Measurements from ENCODE around the gene ADIPOR1. TPM values are rescaled to one million over a fixed set of nuclear protein-coding genes. Genes with fewer than 3 reads are reported as not detected.

The ADIPOR1 gene
- total RNA-seq, 1 donor from 2014 or later = 54.6 TPM

- DNase-seq (ENCODE audit: low spot score) = no peak
- no peak overlapping the region for H2AFZ ChIP-seq (replicated peaks)
- no peak overlapping the region for H3K4me3 ChIP-seq
- no peak for TF ChIP-seq EZH2 (IDR thresholded peaks at IDR 0.05)
- TF ChIP-seq EZH2phosphoT487 (IDR thresholded peaks at IDR 0.05) = no peak
- TF ChIP-seq CTCF (IDR thresholded peaks at IDR 0.05) = no peak
- H3K27me3 Mint-ChIP-seq (ENCODE audit: insufficient read depth, low read depth) = peaks cover 2% of the 10 kb centered on the region
- H3K36me3 Mint-ChIP-seq = no peaks in the 10 kb centered on the region
- H3K27me3 ChIP-seq = no peaks in the 10 kb centered on the region
- H3K4me3 Mint-ChIP-seq = no peak overlapping the region
- H4K20me1 ChIP-seq (ENCODE audit: low read depth) = no peaks in the 10 kb centered on the region
- no peaks in the 10 kb centered on the region for H3F3A ChIP-seq (ENCODE audit: low read depth)
- H3K9me3 ChIP-seq (ENCODE audit: low read depth) = no peaks in the 10 kb centered on the region
- no peaks in the 10 kb centered on the region for H3K4me1 ChIP-seq
- H3K9me3 Mint-ChIP-seq = peaks cover 7% of the 10 kb centered on the region
- no peak overlapping the region for H3K27ac Mint-ChIP-seq
- no peak overlapping the region for H3K4me2 ChIP-seq
- H3K36me3 ChIP-seq = no peaks in the 10 kb centered on the region
- H3K9ac ChIP-seq = no peak overlapping the region
- no peaks in the 10 kb centered on the region for H3K4me1 Mint-ChIP-seq
- no peak overlapping the region for H3K27ac ChIP-seq
- no peaks in the 10 kb centered on the region for H3K79me2 ChIP-seq (ENCODE audit: low read depth)
Observed at GRCh38 chr1:202934755-202935154, 23.4 kb downstream of the ADIPOR1 start.

- peaks cover 7% of the 10 kb centered on the region for H3K9me3 Mint-ChIP-seq
- no peak for TF ChIP-seq EZH2 (IDR thresholded peaks at IDR 0.05)
- no peak for TF ChIP-seq EZH2phosphoT487 (IDR thresholded peaks at IDR 0.05)
- TF ChIP-seq CTCF (IDR thresholded peaks at IDR 0.05) = no peak
- H3K4me1 Mint-ChIP-seq = no peaks in the 10 kb centered on the region
- Histone ChIP-seq H3K9ac (no peak overlapping the region), H3K4me1 (no peaks in the 10 kb centered on the region), H3F3A (ENCODE audit: low read depth) (peaks cover 5% of the 10 kb centered on the region), H3K9me3 (ENCODE audit: low read depth) (no peaks in the 10 kb centered on the region), H3K4me3 (no peak overlapping the region), H3K36me3 (no peaks in the 10 kb centered on the region), H2AFZ (replicated peaks) (no peak overlapping the region), H3K27ac (no peak overlapping the region), H3K79me2 (ENCODE audit: low read depth) (no peaks in the 10 kb centered on the region), H3K27me3 (no peaks in the 10 kb centered on the region), H4K20me1 (ENCODE audit: low read depth) (no peaks in the 10 kb centered on the region), H3K4me2 (no peak overlapping the region)
- H3K36me3 Mint-ChIP-seq = no peaks in the 10 kb centered on the region
- no peak overlapping the region for H3K27ac Mint-ChIP-seq
- no peak for DNase-seq (ENCODE audit: low spot score)
- peaks cover 2% of the 10 kb centered on the region for H3K27me3 Mint-ChIP-seq (ENCODE audit: insufficient read depth, low read depth)
- H3K4me3 Mint-ChIP-seq = no peak overlapping the region
Observed at GRCh38 chr1:202932476-202932875, 25.6 kb downstream of the ADIPOR1 start.

GRCh38 chr1:202926581-202927491 is 31.3 kb downstream of the ADIPOR1 start, which contains the start of gene KLHL12:
Gene KLHL12, minus strand, starts transcription at chr1:202927234. Its CDS starts 2,072 bp downstream, at chr1:202925162.
- peak within 1 kb of the TSS; percentile 4 for H3K27ac Mint-ChIP-seq
- H3K9ac ChIP-seq = peak within 1 kb of the TSS; percentile 78
- peak within 1 kb of the TSS; percentile 85 for H3K27ac ChIP-seq
- no peaks in the 10 kb centered on the region for H3K9me3 ChIP-seq (ENCODE audit: low read depth)
- H3K4me3 Mint-ChIP-seq = peak within 1 kb of the TSS; percentile 92
- H3K9me3 Mint-ChIP-seq = no peaks in the 10 kb centered on the region
- H3F3A ChIP-seq (ENCODE audit: low read depth) = peaks cover 17% of the 10 kb centered on the region
- H4K20me1 ChIP-seq (ENCODE audit: low read depth) = no peaks in the 10 kb centered on the region
- H2AFZ ChIP-seq (replicated peaks) = peak within 1 kb of the TSS; percentile 91
- H3K4me3 ChIP-seq = peak within 1 kb of the TSS; percentile 83
- DNase-seq (ENCODE audit: low spot score) = peak; percentile 99
- peaks cover 43% of the 10 kb centered on the region for H3K79me2 ChIP-seq (ENCODE audit: low read depth)
- peaks cover 10% of the 10 kb centered on the region for H3K4me1 Mint-ChIP-seq
- peaks cover 1% of the 10 kb centered on the region for H3K36me3 Mint-ChIP-seq
- no peaks in the 10 kb centered on the region for H3K27me3 ChIP-seq
- peaks cover 4% of the 10 kb centered on the region for H3K4me1 ChIP-seq
- H3K27me3 Mint-ChIP-seq (ENCODE audit: insufficient read depth, low read depth) = no peaks in the 10 kb centered on the region
- H3K4me2 ChIP-seq = peak within 1 kb of the TSS; percentile 89
- no peak for TF ChIP-seq EZH2phosphoT487 (IDR thresholded peaks at IDR 0.05)
- peak; percentile 61 for TF ChIP-seq CTCF (IDR thresholded peaks at IDR 0.05)
- H3K36me3 ChIP-seq = peaks cover 9% of the 10 kb centered on the region
